Measurements from ENCODE around the gene SPAG5.
"Not testable (repeated sequence)": the region's sequence is repeated elsewhere in the genome, so short reads cannot be mapped to it uniquely, and the experiment has no call there.

SPAG5 gene

GRCh38 chr17:28580959-28581358 lies 17.9 kb downstream of the SPAG5 start:
- H3K9me3 ChIP-seq (ENCODE audit: control insufficient read depth, low read length) = no peaks in the 10 kb centered on the region
- peaks cover 3% of the 10 kb centered on the region for H3K27me3 ChIP-seq (ENCODE audit: control insufficient read depth, insufficient read depth, low read length, poor library complexity, severe bottlenecking)
- no peak overlapping the region for H3K4me3 ChIP-seq (ENCODE audit: insufficient read depth, low read depth, low read length)
- no peak overlapping the region for H3K27ac ChIP-seq (ENCODE audit: insufficient read depth, low read depth, low read length, poor library complexity, severe bottlenecking)
- peaks cover 67% of the 10 kb centered on the region for H3K36me3 ChIP-seq (ENCODE audit: control insufficient read depth, insufficient read depth, low read length)
- no peaks in the 10 kb centered on the region for H3K4me1 ChIP-seq (ENCODE audit: control insufficient read depth, insufficient read depth, low read length)
- 95 to 100% methylated on average over 1 to 2 of the region's 3 CpGs for WGBS, 2 experiments

DNA sequence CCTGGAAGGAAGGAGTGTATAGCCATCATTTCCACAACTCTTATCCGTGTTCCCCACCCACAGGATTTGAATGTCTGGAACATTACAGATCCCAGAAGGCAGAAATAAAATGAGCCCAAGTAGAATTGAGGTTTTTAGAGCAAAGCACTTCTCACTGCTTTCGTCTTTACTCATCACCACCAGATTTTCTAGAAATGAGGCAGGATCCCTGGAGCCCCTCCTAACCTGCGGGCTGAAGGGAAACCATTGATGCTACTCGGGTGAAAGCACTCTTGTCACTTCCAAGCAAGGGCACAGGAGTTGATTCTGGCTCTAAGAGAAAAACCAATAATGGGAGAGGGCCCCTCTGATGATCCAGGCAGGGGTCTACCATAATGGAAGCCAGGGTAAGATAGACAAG lies 19.3 kb downstream of the SPAG5 start:
- H3K4me3 ChIP-seq (ENCODE audit: insufficient read depth, low read depth, low read length) = no peak overlapping the region
- peaks cover 9% of the 10 kb centered on the region for H3K27me3 ChIP-seq (ENCODE audit: control insufficient read depth, insufficient read depth, low read length, poor library complexity, severe bottlenecking)
- 96 to 98% methylated on average over 4 of the region's 4 CpGs for WGBS, 2 experiments
- H3K36me3 ChIP-seq (ENCODE audit: control insufficient read depth, insufficient read depth, low read length) = peaks cover 53% of the 10 kb centered on the region
- H3K9me3 ChIP-seq (ENCODE audit: control insufficient read depth, low read length) = no peaks in the 10 kb centered on the region
- no peak overlapping the region for H3K27ac ChIP-seq (ENCODE audit: insufficient read depth, low read depth, low read length, poor library complexity, severe bottlenecking)
- no peaks in the 10 kb centered on the region for H3K4me1 ChIP-seq (ENCODE audit: control insufficient read depth, insufficient read depth, low read length)

DNA sequence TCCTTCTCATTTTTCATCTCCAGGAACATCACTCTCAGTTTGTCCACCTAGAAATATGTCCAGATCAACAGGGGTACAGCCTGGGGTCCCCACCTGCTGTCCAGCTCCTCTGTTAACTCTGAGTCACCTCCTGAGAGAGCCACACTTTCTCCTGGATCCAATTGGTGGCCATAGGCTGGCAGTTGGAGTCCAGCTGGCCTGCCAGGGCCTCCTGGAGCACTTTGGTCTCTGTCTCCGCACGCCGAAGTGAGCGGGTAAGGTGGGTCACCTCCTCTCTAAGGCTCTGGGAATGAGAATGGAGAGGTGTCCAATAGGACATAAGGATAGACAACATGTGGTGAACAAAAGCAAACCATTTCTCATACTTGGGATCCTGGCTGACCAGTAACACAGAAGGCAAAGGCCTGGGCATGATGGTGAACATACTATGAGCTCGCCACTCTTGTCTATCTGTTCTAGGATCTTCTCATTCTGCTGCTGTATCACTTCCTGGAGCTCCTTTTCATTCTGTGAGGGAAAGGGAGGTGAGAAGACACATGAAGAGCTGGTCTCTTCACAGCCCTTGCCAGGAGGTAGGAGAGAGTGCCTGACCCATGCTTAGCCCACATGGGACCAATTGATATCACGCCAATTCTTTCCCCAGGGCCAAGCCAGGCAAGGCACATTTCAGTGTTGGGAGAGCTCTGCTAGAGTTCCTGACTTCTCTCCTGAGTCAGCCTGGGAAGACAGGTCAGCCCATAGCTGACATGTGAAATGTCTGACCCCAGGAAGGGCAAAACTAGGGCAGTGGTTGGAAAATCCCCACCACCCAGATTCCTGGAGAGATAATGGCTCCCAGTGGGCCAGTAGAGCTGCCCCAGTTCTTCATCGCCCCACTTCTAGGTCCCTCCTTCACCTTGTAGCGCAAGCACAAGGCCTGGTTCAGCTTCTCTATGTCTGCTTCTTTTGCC lies 20.3 kb downstream of the SPAG5 start:
- H3K4me3 ChIP-seq (ENCODE audit: insufficient read depth, low read depth, low read length) = no peak overlapping the region
- H3K9me3 ChIP-seq (ENCODE audit: control insufficient read depth, low read length) = no peaks in the 10 kb centered on the region
- H3K4me1 ChIP-seq (ENCODE audit: control insufficient read depth, insufficient read depth, low read length) = no peaks in the 10 kb centered on the region
- 97% methylated on average over 8 of the region's 8 CpGs for WGBS, 2 experiments
- no peak overlapping the region for H3K27ac ChIP-seq (ENCODE audit: insufficient read depth, low read depth, low read length, poor library complexity, severe bottlenecking)
- H3K27me3 ChIP-seq (ENCODE audit: control insufficient read depth, insufficient read depth, low read length, poor library complexity, severe bottlenecking) = peaks cover 9% of the 10 kb centered on the region
- H3K36me3 ChIP-seq (ENCODE audit: control insufficient read depth, insufficient read depth, low read length) = peaks cover 43% of the 10 kb centered on the region

DNA sequence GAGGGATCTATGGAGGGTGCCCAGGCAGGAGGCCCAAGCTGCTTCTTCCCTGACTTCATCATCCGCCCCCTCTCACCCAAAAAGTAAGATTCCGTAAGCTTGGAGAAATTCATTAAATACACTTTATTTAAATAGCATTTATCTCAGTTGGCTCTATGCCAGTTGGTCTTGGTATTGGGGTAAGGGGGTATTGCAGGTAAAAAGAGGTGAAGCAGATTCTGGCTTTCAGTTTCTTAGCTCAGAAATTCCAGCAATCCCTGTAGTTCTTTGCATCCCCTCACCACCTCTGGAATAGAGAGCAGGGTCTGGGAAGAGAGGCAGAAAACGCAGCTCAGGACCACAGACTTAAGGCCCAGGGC lies 21.4 kb downstream of the SPAG5 start:
- no peaks in the 10 kb centered on the region for H3K9me3 ChIP-seq (ENCODE audit: control insufficient read depth, low read length)
- WGBS, 2 experiments = 86 to 93% methylated on average over 2 to 3 of the region's 3 CpGs
- H3K27me3 ChIP-seq (ENCODE audit: control insufficient read depth, insufficient read depth, low read length, poor library complexity, severe bottlenecking) = peaks cover 19% of the 10 kb centered on the region
- peaks cover 32% of the 10 kb centered on the region for H3K36me3 ChIP-seq (ENCODE audit: control insufficient read depth, insufficient read depth, low read length)
- no peaks in the 10 kb centered on the region for H3K4me1 ChIP-seq (ENCODE audit: control insufficient read depth, insufficient read depth, low read length)
- no peak overlapping the region for H3K27ac ChIP-seq (ENCODE audit: insufficient read depth, low read depth, low read length, poor library complexity, severe bottlenecking)
- H3K4me3 ChIP-seq (ENCODE audit: insufficient read depth, low read depth, low read length) = no peak overlapping the region

DNA sequence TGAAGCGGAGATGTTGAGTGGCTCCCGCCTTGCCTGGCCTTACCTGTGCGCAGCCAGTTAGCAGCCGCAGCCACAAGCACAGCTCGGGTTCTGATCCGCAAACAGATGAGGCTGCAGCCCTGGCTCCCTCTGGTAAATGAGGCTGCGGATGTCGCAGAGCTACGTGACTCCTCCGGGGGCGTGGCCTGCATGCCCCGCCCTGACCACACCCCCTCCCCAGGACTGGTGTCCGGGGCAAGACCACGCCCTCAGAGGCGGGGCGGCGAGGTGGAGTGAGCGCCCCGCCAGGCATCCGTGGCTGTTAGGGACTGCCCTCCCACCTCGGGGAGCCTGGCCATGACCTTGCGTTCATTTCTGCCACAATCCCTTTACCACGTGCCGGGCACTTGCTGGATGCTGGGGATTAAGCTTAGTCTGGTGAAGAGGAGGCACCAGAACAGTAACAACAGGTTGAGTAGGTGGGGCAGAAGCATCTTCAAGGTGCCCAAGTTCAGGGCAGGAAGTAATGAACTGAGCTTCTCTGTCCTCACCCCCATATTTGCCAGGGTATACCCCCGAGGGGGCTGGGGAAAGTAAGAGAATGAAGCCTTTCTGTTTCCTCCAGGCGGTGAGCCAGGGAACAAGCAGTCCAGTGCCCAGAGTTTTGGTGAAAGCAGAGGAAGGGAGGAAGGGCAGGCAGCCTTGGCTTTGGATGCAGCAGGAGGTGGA lies 21.9 kb downstream of the SPAG5 start, which contains the start of gene ALDOC:
Gene ALDOC, minus strand, starts transcription at position 138 of the 708 bp plus-strand sequence. CDS start 1,363 bp downstream, outside the sequence.
- Histone ChIP-seq H3K4me3 (ENCODE audit: insufficient read depth, low read depth, low read length) (no peak within 1 kb of the TSS), H3K4me1 (ENCODE audit: control insufficient read depth, insufficient read depth, low read length) (no peaks in the 10 kb centered on the region), H3K27me3 (ENCODE audit: control insufficient read depth, insufficient read depth, low read length, poor library complexity, severe bottlenecking) (peaks cover 25% of the 10 kb centered on the region), H3K9me3 (ENCODE audit: control insufficient read depth, low read length) (no peaks in the 10 kb centered on the region), H3K27ac (ENCODE audit: insufficient read depth, low read depth, low read length, poor library complexity, severe bottlenecking) (no peak within 1 kb of the TSS), H3K36me3 (ENCODE audit: control insufficient read depth, insufficient read depth, low read length) (peaks cover 29% of the 10 kb centered on the region)
- WGBS, 2 experiments = 9% methylated on average over 26 of the region's 26 CpGs

DNA sequence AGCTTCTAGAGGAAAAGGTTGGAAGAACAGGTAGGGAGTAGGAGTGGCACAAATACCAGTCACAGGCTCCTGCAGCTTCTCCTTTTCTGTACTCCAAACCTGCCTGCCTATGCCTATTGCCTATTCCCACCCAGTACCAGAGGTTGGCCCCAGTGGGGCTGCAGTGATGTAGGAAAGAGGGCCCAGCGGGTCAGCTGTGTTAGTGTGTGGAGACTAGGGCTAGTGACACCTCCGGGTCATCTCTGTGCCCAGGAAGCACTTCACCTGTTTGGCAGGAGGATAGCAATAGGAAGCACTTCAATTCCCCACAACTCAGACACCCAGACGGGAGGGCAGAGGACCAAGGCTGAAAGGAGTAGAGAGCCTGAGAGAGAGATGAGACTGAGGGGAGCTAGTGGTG lies 22.8 kb downstream of the SPAG5 start:
- WGBS, 2 experiments = 74 to 79% methylated on average over 3 of the region's 3 CpGs
- Histone ChIP-seq H3K36me3 (ENCODE audit: control insufficient read depth, insufficient read depth, low read length) (peaks cover 29% of the 10 kb centered on the region), H3K27me3 (ENCODE audit: control insufficient read depth, insufficient read depth, low read length, poor library complexity, severe bottlenecking) (peaks cover 27% of the 10 kb centered on the region)
- H3K9me3 ChIP-seq (ENCODE audit: control insufficient read depth, low read length); H3K27ac ChIP-seq (ENCODE audit: insufficient read depth, low read depth, low read length, poor library complexity, severe bottlenecking); H3K4me1 ChIP-seq (ENCODE audit: control insufficient read depth, insufficient read depth, low read length); H3K4me3 ChIP-seq (ENCODE audit: insufficient read depth, low read depth, low read length): not testable (repeated sequence)

DNA sequence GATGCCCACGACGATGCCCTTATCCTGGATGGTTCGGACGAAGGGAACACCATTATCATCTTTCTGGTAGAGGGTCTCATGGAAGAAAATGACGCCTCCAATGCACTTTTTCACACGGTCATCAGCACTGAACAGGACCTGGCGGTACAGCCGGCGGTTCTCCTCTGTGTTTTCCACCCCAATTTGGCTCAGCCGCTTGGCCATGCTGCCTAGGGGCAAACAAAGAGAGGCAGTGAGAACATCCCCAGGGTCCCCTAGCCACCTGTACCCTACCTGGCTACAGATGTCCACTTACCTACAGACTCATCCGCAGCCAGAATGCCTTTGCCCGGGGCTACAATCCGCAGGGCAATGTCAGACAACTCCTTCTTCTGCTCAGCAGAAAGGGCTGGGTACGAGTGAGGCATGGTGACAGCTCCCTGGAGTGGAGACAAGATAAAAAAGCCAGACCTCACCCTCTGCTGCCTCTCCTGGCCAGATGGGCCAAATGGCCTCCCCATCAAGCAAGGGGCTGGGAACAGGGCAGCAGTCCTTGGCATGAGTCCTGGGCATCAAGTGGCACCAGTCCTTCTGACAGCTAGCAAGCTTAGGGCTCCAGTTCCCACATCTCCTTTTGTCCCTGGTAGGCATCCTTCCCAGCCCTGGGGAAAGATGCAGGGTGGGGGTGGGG lies 23.6 kb downstream of the SPAG5 start:
- no peak overlapping the region for H3K27ac ChIP-seq (ENCODE audit: insufficient read depth, low read depth, low read length, poor library complexity, severe bottlenecking)
- H3K36me3 ChIP-seq (ENCODE audit: control insufficient read depth, insufficient read depth, low read length) = peaks cover 29% of the 10 kb centered on the region
- H3K4me3 ChIP-seq (ENCODE audit: insufficient read depth, low read depth, low read length) = no peak overlapping the region
- H3K4me1 ChIP-seq (ENCODE audit: control insufficient read depth, insufficient read depth, low read length) = no peaks in the 10 kb centered on the region
- no peaks in the 10 kb centered on the region for H3K9me3 ChIP-seq (ENCODE audit: control insufficient read depth, low read length)
- WGBS, 2 experiments = 90 to 93% methylated on average over 14 of the region's 14 CpGs
- H3K27me3 ChIP-seq (ENCODE audit: control insufficient read depth, insufficient read depth, low read length, poor library complexity, severe bottlenecking) = peaks cover 27% of the 10 kb centered on the region

DNA sequence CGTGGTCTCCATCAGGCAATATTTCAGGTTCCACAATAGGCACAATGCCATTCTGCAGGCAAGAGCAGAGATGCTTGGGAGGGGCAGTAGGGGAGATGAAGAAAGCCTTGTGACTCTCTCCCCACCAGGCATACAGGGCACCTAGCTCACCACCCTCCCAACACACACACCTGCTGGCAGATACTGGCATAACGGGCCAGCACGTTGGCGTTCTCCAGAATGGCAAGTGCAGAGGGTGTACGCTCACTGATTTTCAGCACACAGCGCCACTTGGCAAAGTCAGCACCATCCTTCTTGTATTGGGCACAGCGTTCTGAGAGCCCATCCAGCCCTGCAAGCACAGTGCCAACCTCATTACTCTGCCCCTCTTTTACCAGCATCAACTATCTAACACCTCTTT lies 24.3 kb downstream of the SPAG5 start:
- peaks cover 27% of the 10 kb centered on the region for H3K27me3 ChIP-seq (ENCODE audit: control insufficient read depth, insufficient read depth, low read length, poor library complexity, severe bottlenecking)
- H3K4me3 ChIP-seq (ENCODE audit: insufficient read depth, low read depth, low read length) = no peak overlapping the region
- no peaks in the 10 kb centered on the region for H3K9me3 ChIP-seq (ENCODE audit: control insufficient read depth, low read length)
- no peaks in the 10 kb centered on the region for H3K4me1 ChIP-seq (ENCODE audit: control insufficient read depth, insufficient read depth, low read length)
- 91 to 93% methylated on average over 7 of the region's 7 CpGs for WGBS, 2 experiments
- H3K36me3 ChIP-seq (ENCODE audit: control insufficient read depth, insufficient read depth, low read length) = peaks cover 23% of the 10 kb centered on the region
- no peak overlapping the region for H3K27ac ChIP-seq (ENCODE audit: insufficient read depth, low read depth, low read length, poor library complexity, severe bottlenecking)

- no peaks in the 10 kb centered on the region for H3K4me1 ChIP-seq (ENCODE audit: control insufficient read depth, insufficient read depth, low read length)
- 90 to 92% methylated on average over 6 of the region's 6 CpGs for WGBS, 2 experiments
- H3K4me3 ChIP-seq (ENCODE audit: insufficient read depth, low read depth, low read length) = no peak overlapping the region
These were observed 24.8 kb downstream of the SPAG5 start for GRCh38 chr17:28573966-28574480.

DNA sequence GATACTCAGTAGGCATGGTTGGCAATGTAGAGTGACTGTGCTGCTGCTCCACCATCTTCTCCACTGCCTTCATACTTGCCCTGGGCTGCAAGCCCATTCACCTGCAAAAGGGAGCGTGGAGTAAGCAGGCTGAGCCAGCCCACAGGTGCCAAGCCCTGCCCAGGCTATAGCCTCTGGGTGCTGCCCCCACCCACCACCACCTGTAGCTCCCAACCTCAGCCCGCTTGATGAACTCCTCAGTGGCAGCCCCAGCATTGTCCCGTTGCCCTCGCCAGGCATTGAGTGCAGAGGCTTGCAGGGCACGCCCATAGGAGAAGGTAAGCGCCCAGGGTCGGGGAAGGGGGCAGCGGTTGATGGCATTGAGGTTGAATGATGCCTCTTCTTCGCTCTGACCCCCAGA lies 25.3 kb downstream of the SPAG5 start:
- Histone ChIP-seq H3K4me1 (ENCODE audit: control insufficient read depth, insufficient read depth, low read length) (no peaks in the 10 kb centered on the region), H3K4me3 (ENCODE audit: insufficient read depth, low read depth, low read length) (no peak overlapping the region)
- 92 to 95% methylated on average over 9 of the region's 9 CpGs for WGBS, 2 experiments

More at GRCh38 chr17:28573966-28574480, 24.8 kb downstream of the SPAG5 start:
- H3K9me3 ChIP-seq (ENCODE audit: control insufficient read depth, low read length) = no peaks in the 10 kb centered on the region
- peaks cover 18% of the 10 kb centered on the region for H3K36me3 ChIP-seq (ENCODE audit: control insufficient read depth, insufficient read depth, low read length)
- no peak overlapping the region for H3K27ac ChIP-seq (ENCODE audit: insufficient read depth, low read depth, low read length, poor library complexity, severe bottlenecking)
- peaks cover 27% of the 10 kb centered on the region for H3K27me3 ChIP-seq (ENCODE audit: control insufficient read depth, insufficient read depth, low read length, poor library complexity, severe bottlenecking)

More for the DNA sequence above, 25.3 kb downstream of the SPAG5 start:
- H3K9me3 ChIP-seq (ENCODE audit: control insufficient read depth, low read length) = no peaks in the 10 kb centered on the region
- H3K27ac ChIP-seq (ENCODE audit: insufficient read depth, low read depth, low read length, poor library complexity, severe bottlenecking) = no peak overlapping the region
- peaks cover 27% of the 10 kb centered on the region for H3K27me3 ChIP-seq (ENCODE audit: control insufficient read depth, insufficient read depth, low read length, poor library complexity, severe bottlenecking)
- H3K36me3 ChIP-seq (ENCODE audit: control insufficient read depth, insufficient read depth, low read length) = peaks cover 13% of the 10 kb centered on the region
